Keratinocyte (primary cell): ENCODE data around the gene CCDC7.

Experiments used
- EZH2 ChIP-seq: IDR thresholded peaks from one replicate; pipeline ENCODE4 v1.6.1; 2012; ENCODE audit warnings: inconsistent platforms, mild to moderate bottlenecking, low read length, moderate library complexity
- TF ChIP-seq, protein P1 (sequence below), 3 experiments: IDR thresholded peaks in 1 of 3; conservative IDR thresholded peaks in 1 of 3; optimal IDR thresholded peaks in 1 of 3; 2 replicates in 2 of 3; 3 replicates in 1 of 3; pipeline versions ENCODE3 to v1.5.1; 2011; ENCODE audit warnings: low read length in 3 of 3, mild to moderate bottlenecking in 3 of 3, moderate library complexity in 2 of 3, control low read depth in 1 of 3, inconsistent platforms in 1 of 3; ENCODE audit not compliant: insufficient read depth in 2 of 3; ENCODE audit errors: extremely low read depth in 1 of 3

DNA sequence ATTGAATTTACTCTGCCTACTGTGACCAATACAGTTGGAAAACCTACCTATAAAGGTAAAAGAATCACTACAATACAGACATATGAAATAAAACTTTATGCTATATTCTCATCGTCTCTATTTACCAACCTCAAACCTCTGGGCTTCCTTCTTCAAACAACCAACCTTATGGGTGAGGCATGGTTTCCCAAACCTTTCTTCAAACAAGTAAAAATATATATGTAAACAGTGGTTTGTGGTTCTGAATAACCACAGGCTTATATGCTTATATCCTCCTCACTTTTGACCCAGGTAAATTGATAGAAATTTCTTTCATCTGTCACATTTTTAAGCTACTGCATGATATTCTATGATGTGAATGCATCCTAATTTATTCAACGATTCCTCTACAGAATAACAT is 408.5 kb downstream of the CCDC7 start:
- TF ChIP-seq, protein P1, sequence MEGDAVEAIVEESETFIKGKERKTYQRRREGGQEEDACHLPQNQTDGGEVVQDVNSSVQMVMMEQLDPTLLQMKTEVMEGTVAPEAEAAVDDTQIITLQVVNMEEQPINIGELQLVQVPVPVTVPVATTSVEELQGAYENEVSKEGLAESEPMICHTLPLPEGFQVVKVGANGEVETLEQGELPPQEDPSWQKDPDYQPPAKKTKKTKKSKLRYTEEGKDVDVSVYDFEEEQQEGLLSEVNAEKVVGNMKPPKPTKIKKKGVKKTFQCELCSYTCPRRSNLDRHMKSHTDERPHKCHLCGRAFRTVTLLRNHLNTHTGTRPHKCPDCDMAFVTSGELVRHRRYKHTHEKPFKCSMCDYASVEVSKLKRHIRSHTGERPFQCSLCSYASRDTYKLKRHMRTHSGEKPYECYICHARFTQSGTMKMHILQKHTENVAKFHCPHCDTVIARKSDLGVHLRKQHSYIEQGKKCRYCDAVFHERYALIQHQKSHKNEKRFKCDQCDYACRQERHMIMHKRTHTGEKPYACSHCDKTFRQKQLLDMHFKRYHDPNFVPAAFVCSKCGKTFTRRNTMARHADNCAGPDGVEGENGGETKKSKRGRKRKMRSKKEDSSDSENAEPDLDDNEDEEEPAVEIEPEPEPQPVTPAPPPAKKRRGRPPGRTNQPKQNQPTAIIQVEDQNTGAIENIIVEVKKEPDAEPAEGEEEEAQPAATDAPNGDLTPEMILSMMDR (optimal IDR thresholded peaks at IDR 0.05 in 1 of 3, IDR thresholded peaks at IDR 0.05 in 1 of 3, conservative IDR thresholded peaks at IDR 0.05 in 1 of 3; ENCODE audit: extremely low read depth in 1 of 3, insufficient read depth in 2 of 3, low read length in 3 of 3), result no peak
- no peak for TF ChIP-seq EZH2
